Measurements from ENCODE around the gene ZNF185.
A peak's percentile ranks its signal among the peaks of the same experiment; 100 is the strongest.

The ZNF185 gene

DNA sequence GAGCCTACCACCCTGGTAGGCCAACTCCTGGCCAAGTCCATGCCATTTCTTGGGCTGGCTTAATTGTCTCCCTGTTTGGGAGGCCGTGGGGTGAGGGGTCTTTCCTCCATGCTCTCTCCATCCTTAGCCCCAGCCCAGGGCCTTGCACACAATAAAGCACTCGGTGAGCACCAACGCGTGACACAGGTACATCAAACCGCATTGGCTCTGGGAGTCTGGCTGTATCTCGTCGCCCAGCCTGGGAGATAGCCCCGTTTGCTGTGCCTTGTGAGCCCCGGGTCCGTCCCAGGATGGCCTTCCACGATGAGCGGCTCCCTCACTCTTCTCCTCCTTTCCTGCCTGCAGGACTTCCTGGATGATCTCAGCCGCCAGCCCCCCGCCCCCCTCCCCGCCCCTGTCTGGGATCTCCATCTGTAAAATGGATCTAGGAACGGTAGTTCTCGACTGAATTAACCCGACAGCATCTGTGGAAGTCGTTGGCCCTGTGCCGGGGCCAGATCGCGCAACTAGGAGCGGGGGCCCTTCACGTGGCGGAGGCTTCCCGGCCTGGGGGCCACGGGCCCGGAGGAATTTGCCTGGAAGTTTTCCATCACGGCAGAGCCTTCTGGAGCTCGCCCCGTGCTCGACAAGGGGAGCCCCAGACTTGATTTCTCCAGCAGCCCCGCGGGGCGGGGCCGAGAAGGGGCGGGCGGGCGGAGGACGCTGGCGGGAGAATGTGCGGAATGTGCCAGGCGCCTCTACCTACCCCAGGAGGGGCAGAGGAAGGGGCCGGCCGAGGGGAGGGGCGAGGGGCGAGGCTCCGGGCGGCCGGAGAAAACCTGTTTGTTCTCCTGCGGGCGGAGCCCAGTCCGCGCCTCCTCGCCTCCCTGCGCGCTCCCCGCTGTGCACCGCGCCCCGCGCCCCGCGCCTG is at the start of gene ZNF185:
Gene ZNF185 (plus strand): TSS at position 846 of the 910 bp plus-strand sequence. CDS start 16,423 bp downstream, outside the sequence.
- no peak for DNase-seq

DNA sequence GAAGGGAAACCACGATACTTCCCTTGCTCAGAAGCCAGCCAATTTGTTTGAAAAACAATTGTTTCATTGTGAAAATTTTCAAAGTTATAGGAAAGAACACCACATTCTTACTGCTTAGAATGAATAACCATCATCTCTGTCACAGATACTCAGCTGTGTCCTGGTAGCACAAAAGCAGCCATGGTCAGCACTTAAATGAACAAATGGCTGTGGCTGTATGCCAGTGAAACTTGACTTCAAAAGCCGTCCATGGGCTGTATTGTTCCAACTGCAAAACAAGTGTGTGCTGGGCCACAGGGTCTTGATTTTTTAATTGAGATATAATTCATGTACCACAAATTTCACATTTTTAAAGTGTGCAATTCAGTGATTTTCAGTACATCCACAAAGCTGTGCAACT is 47.4 kb upstream of the ZNF185 start:
- peak in 1 of 2 donors; percentile 3 for DNase-seq

DNA sequence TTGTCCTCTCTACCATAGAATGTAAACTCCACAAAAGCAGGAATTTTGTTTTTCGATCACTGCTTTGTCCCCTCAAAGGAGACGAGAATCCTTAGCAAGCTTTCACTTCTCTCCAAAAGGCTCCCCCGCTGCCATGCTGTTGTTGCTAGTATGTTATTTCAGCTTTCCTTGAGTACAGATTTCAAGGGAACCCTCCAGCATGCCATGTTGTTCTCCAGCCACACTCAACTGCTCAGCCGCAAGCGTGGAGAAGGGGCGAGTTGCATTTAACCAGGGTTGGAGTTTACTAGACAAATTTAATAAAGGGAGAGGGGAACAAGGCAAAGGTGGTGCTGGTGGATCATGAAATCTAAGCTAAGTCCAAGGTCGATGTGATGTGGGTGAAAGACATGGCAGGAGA is 43.9 kb upstream of the ZNF185 start:
- DNase-seq, result no peak

DNA sequence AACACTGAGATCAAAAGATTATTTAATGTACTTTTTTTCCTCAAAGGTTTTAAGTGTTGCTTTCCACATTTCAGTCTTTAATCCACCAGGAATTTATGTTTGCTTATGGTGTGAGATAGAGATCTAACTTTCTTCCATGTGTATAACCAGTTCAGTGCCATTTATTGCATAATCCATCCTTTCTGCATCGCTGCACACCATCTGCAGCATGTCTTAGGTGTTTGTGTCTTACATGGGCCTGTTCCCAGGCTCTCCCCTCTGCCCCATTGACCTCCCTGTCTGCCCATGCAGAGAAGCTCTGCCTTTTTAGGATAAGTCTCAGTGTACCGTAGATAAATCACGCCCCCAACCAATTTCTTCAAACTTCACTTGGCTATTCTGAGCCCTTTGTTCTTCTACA is 36.8 kb upstream of the ZNF185 start:
- DNase-seq, result no peak

DNA sequence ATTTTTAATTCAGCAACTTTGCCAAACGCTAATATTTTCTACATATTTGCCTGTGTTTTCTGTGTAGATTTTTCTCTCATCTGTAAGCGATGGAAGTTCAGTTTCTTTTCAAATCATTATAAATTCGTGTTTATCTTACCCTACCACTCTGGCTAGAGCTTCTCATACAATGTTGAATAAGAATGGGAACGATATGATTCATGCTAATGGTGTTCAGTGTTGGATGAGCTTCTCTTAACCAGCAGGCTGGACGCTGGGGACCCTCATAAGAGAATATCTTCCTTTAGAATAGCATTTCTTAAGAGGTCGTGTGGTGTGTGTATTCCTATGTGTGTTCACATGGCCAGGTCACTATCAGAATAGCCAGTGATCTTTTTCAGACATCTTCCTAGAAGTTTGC is 36.0 kb upstream of the ZNF185 start:
- DNase-seq, result no peak

DNA sequence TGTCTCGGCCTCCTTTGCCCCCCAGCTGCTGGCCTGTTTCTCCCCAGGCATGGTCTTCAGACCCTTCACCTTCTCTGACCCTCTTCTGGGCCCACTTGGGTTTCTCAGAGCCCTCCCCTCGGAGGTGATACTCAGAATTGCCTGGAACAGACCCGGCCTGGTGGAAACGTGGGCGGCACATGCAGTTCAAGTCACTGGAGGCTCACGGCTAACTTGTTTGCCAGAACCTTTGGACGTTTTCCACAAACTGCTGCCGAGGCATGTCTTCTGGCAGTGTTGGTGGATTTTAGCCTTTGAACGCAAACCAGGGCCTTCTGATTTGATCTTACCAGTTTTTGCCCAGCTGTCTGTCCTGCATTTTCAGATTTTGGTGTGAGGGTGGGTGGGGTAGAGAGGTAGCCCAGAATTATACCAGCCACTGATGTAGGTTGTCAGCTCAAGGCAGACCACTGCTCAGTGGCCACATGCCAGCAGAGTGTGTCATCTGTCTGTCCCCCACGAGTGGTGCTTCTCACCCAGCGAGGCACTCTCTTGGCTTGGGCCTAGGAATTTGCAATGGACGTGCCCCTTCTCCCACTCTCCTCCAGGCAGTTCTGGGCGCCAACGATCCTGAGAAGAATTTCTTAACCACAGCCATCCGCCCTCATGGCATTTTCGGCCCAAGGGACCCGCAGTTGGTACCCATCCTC is 32.5 kb upstream of the ZNF185 start:
- no peak for DNase-seq

DNA sequence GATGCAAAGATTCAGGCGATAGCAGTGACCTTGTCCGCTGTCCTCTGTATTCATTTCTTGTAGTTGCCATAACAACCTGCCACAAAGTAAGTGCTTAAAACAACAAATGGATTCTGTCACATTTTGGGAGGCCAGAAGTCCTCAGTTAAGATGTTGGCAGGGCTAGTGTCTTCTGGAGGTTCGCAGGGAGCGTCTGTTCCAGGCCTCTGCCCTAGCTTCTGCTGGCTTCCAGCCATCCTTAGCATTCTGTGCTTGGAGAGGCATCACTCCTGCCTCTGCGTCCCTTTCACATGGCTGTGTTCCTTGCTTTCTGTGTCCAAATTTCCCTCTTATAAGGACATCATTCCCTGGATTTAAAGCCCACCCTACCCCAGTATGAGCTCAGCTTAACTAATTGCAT is 31.5 kb upstream of the ZNF185 start:
- DNase-seq, result no peak

DNA sequence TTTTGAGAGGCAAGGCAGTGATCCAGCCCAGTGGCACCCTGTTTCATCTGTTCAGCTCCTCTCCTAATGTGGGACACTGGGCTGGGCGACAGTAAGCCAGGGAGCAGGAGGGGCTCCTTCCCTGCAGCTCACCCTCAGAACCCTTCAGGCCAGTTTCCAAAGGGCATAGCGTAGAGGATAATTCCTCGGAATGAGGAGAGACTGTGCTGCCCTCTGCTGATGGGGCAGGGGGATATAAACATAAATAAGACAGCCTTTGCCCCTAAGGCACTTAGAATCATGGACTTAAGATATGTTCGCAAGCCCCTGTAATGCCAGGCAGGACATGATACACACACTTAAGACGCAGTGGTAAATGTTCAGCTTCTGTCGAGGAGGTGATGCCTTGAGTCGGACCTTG is 27.9 kb upstream of the ZNF185 start:
- no peak for DNase-seq

DNA sequence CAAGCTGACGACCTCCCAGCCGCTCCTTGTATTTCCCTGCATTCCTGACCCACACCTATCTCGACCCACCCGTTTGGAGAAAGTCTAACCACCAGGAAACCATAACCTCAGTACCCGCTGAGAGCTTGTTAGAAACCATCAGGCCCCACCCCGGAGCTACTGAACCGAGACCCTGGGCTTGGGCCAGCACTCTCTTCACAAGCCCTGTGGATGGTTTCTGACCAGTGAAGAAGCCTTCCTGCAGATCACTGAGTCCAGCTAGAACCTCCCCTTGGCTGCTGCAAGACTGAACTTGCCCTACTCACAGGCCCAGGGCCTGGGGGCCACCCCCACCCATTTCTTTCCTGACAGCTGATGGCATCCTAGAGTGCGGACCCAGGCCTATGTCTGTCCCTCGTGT is 26.6 kb upstream of the ZNF185 start:
- DNase-seq, result no peak

DNA sequence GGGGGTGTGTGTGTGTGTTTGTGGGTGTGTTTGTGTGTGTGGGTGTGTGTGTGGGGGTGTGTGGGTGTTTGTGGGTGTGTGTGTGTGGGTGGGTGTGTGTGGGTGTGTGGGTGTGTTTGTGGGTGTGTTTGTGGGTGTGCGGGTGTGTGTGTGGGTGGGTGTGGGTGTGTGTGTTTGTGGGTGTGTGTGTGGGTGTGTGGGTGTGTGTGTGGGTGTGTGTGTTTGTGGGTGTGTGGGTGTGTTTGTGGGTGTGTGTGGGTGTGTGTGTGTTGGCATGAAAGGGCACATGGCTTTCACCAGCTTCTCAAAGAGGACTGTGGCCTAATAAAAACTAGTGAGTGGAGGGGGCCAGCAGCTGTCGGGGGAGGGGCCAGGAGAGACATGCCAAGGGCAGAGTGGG is 25.3 kb upstream of the ZNF185 start:
- no peak for DNase-seq

DNA sequence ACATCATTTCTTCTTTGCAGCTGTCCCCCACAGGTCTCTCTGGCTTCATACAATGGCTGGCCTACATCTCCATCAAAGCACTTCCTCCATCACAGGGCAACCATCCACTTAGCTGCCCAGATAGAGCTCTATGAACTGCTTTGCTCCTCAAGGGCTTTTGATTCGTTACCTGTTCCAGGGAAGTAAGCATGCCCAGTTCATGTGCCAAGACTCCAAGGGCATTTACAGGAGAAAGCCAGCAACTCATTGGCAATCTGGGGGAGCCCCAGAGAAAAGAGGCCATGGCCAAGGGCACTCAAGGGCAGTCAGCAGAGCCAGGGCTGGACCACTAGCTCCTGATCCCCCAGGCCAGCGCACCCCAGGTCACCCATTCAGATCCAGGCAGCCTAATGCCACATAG is 24.5 kb upstream of the ZNF185 start:
- DNase-seq, result no peak

DNA sequence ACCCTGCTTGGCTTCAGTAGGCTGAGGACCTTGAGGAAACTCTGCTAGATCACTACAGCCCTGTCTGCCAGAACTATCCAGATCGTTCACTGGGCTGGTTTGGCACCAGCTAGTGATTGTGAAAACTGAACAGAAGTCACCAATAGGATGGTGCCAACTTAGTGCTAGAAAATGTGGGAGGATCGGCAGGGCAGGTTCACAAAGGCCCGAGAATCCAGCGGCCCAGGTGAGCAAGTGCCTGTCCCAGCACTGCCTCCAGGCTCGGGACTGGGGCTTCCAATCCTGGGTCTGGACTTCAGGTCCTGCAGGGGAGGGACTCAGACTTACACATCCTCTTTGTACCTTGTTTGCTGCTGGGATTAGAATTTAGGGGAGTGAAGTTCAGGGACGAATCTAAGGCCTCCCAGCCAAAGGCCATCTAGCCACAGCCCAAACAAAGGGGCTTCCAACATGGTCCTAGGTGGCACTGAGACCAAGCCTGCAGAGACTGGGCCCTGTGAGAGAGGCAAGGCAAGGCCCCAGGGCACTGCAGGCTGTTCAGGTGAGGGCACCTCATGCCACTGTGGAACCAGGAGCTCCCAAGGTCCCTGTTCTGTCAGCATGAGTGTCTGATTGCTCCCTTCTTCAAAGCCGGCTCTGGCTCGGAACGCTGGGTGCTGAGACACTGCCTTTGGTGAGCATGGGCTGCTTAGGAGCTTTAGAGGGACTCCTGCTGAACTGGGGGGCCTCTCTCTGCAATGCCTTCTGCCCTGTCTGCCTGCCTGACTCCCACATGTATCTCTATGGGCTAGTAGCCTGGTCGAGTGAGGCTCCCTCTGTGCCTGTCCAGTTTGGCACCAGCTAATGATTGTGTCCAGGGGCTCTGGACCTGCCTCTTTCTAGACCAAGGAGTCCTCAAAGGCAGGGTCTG is 20.7 kb upstream of the ZNF185 start:
- no peak for DNase-seq

DNA sequence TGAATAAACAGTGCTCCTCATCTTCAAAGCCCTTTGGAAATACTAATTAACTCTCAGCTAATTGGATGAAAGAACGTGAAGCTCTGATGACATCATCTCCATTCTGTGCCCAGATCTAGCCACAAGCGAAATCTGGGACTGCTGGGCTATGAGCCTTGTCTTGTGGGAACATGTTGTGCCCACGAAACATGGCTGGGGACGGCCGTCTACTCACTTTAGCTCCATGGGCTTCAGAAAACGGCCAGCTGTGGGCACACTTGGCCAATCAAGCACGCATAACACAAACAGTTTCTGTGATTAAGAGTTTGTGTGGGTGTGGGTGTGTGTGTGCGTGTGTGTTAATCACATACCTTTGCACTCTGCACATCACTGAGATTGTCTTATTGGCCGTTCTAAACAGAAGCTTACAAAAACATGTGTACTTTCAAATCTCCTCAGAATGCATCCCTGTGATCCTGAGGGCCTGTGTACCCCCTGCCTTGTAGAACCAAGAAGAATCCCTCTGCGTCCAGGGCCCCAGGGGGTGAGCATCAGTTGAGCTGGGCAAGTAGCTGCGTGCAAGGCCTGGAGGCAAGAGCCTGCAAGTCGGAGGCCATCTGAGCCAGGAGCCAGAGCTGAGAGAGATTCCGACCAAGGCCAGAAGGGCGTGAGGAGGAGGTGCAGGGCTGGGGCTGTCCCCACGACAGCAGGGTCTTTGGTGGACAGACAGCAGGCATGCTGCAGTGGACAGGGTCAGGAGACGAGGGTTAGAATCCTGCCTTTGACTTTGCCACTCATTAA is 18.7 kb upstream of the ZNF185 start:
- no peak for DNase-seq

DNA sequence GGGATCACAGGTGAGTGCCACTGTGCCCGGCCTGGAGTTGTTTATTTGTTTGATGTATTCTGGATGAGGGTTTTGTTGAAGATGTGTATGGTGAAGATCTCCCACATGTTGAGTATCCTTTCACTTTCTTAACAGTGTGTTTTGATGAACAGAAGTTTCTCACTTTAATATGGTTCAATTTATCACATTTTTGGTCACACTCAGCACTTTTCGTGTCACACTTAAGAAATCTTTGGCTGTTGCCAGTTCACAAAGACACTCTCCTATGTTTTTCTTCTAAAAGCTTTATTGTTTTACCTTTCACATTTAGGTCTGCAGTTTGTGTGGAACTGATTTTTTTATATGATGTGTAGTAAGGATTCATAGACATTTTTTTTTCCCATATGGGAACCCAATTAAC is 16.6 kb upstream of the ZNF185 start:
- no peak for DNase-seq

DNA sequence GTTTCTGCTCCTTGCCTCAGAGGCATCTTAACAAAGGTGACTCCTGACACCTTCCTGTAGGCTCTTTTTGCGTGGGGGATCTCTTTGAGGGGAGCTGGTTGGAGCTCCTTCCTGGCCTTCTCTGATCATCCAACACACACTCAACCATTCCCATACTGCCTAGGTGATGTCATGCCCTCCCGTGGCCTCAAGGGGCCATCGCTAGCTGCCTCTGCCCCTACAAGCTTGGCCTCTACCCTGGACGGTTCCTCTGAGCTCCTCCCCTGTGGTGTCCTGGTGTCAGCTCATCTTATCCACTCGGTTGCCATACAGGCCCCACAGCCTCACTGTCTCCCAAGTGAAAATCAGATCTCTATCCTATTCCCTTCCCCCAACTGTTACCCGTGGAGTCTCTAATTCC is 13.7 kb upstream of the ZNF185 start:
- DNase-seq, result no peak

DNA sequence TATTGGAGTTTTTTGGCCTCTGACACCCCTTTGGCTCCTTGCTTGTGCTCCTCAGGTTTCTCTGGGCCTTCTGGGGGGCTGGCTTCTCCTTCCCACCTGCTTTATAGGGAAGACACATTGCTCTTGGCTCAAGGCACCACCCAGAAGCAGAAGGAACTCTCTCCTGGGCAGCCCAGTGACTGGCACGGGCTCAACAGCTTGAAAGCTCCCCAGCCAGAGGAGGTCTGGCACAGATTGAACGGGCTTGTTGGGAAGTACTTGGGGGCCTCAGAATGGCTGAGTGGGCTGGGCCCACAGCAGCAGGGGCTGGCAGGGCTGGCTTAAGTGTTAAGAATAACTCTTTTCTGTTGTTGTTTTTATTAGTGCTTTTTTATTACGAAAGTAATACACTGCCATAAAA is 11.2 kb upstream of the ZNF185 start:
- DNase-seq, result no peak

DNA sequence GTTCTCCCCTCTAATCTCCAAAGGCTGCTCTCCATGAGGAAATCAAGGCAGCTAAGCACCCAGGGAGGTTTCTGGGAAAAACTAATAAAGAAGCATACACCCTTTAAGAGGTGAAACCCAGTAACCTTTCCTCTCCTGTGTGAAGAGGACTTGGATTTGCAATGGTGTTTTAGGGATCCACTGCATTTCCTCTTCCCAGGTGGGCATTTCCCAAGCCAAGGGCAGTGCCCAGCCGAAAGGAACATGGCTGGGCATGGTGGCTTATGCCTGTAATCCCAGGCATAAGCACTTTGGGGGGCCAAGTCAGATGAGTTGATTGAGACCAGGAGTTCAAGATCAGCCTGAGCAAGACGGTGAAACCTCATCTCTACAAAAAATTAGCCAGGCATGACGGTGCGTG is 5.4 kb upstream of the ZNF185 start:
- DNase-seq, result no peak

DNA sequence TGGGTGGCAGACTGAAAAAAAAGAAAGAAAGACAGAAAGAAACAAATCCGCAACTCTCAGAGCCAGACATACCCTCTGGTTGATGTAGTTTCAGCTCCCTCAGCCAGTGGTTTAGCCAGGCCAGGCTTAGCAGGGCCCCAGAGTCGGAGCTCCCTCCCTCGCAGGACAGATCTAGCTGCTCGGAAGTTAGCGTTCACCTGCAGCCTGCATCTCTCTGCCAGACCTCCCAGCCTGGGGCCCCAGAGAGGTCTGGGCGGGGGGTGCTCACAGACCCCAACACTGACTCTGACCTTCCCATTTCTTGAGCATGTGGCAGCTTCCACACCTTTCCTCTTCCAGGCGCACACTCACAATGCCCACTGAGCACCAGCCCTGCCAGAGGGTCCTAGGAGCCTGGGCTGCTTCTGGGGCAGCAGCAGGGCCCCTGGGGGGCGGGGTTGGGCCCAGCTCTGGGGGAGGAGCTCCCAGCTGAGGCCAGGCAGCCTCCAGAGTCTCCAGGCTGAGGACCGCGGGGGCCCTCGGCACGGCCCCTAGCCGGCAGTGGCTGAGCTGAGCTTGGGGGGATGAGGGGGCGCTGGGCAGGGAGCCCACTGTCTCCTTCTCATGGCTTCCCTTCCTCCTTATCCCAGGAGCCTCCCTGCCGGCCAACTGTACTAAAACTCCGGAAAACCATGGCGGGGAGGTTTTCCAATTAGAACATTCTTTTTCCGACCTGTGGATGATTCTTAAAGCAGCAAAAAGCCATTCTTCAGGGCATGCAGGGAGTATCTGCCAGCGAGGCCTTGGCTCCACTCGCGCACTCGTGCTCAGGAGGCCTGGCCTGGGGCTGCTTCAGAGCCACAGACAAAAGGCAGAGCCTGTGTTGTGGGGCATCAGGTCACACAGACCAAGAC is 4.6 kb upstream of the ZNF185 start:
- no peak for DNase-seq

DNA sequence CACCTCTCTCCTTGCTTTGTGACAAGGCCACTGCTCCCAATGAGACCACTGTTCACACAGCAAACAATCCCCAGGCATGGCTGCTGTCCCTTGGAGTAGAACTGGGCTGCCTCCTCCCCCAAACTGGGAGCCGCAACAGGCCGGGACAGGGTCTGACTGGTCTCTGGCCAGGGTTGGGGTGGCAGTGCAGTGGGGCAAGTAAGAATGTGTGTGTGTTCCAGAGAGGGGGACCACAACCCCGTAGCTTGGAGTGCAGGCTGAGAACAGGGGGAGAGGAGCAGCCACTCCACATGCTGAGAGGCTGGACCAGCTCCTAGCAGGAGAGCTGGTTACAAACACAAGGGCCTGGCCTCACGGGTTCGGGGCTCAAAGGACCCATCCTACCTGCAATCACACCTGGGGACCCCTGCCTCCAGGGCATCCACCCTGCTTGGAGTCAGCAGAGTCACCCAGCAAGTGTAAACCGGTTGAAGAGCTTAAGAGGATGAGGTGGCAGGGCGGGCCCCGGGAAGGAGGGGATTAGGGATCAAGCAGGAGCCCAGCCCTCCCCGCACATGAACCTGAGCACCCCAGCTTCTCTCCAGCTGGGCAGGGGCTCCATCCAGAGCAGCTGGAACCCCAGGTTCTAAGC is 3.8 kb upstream of the ZNF185 start:
- DNase-seq, result no peak

DNA sequence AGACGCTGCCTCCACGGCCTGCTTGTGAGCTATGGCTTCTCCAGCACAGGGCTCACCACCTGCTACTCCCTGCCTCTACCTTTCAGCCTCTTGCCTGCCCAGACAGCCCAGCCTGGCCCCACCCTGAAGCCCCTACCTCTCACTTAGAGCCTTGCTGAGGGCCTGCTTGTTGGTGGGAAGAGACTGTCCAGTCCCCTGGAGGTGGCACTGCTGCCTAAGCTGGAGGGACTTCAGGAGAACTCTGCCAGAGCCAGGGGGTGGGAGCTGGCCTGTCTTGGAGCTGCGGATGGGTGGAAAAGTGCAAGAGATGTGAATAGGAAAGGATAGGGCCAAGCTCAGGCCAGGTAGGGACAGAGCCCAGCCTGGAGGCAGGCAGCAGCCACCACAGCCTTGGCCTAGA is 2.7 kb upstream of the ZNF185 start:
- no peak for DNase-seq

All from hippocampal formation (tissue), 2 donors.